ENCODE results near the gene PSENEN.
"Not testable (repeated sequence)": the region's sequence is repeated elsewhere in the genome, so short reads cannot be mapped to it uniquely, and the experiment has no call there.

PSENEN gene

GRCh38 chr19:35768082-35768421, 22.6 kb downstream of the PSENEN start:
- no peak for ATAC-seq
- no peak for TF ChIP-seq TSHZ2 (CRISPR knock-in tag; IDR thresholded peaks at IDR 0.05)
- TF ChIP-seq PATZ1 (CRISPR knock-in tag; IDR thresholded peaks at IDR 0.05; ENCODE audit: borderline replicate concordance), result no peak
- no peak for TF ChIP-seq PPARA (CRISPR knock-in tag; IDR thresholded peaks at IDR 0.05; ENCODE audit: borderline replicate concordance)
- no peak for TF ChIP-seq ZFP3 (CRISPR knock-in tag; IDR thresholded peaks at IDR 0.05)
- no peak for TF ChIP-seq SNAI2 (CRISPR knock-in tag; IDR thresholded peaks at IDR 0.05)
- no peak for TF ChIP-seq POU6F1 (CRISPR knock-in tag; IDR thresholded peaks at IDR 0.05; ENCODE audit: borderline replicate concordance, low read depth)
- no peak for TF ChIP-seq CSRNP3 (CRISPR knock-in tag; IDR thresholded peaks at IDR 0.05)
- TF ChIP-seq ISL1 (CRISPR knock-in tag; IDR thresholded peaks at IDR 0.05), result no peak
- no peak for TF ChIP-seq ZC3H10 (CRISPR knock-in tag; IDR thresholded peaks at IDR 0.05)

GRCh38 chr19:35772362-35772761, 26.9 kb downstream of the PSENEN start:
- ATAC-seq, result not testable (repeated sequence)

GRCh38 chr19:35773020-35773806, 27.8 kb downstream of the PSENEN start:
- no peak for TF ChIP-seq ZFP3 (CRISPR knock-in tag; IDR thresholded peaks at IDR 0.05)
- TF ChIP-seq ARNTL (CRISPR knock-in tag; IDR thresholded peaks at IDR 0.05; ENCODE audit: borderline replicate concordance, low read depth), result no peak
- no peak for ATAC-seq

- ATAC-seq, result peak; percentile 18
- TF ChIP-seq PATZ1 (CRISPR knock-in tag; IDR thresholded peaks at IDR 0.05; ENCODE audit: borderline replicate concordance) (no peak), ZFP3 (CRISPR knock-in tag; IDR thresholded peaks at IDR 0.05) (no peak), OSR1 (CRISPR knock-in tag; IDR thresholded peaks at IDR 0.05) (no peak), BACH2 (CRISPR knock-in tag; IDR thresholded peaks at IDR 0.05; ENCODE audit: borderline replicate concordance) (no peak), ISL1 (CRISPR knock-in tag; IDR thresholded peaks at IDR 0.05) (no peak), ZNF565 (CRISPR knock-in tag; conservative IDR thresholded peaks at IDR 0.05; ENCODE audit: low read depth) (no peak), ARNTL (CRISPR knock-in tag; IDR thresholded peaks at IDR 0.05; ENCODE audit: borderline replicate concordance, low read depth) (no peak), RARB (CRISPR knock-in tag; IDR thresholded peaks at IDR 0.05) (no peak), PPARA (CRISPR knock-in tag; IDR thresholded peaks at IDR 0.05; ENCODE audit: borderline replicate concordance) (no peak)
Measured at GRCh38 chr19:35774274-35775045, 29.0 kb downstream of the PSENEN start.

Measured in SK-N-SH treated with all-trans-retinoic acid at 6 μM for 48 hours (cell line).